ENCODE measurements around the gene FOXP1.

DNA sequence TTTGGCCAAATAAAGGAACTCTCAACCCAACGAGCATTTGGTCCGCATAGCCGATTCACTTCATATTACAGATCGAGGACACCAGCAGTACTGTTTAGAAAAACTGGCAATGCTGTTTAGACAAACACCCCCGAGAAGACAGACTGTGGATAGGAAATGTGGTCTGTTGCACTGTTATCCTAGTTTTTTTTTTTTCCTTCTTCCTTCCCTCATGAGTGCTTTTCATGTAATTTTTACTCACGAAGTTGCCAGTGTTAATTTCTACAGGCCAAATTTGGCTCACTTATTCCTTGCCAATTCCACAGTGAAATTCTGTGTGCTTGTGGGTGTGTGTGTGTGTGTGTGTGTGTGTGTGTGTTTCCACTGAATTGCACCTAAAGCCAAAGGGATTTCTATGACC, 165.7 kb downstream of the FOXP1 start:
- no peak for TF ChIP-seq CTCF (IDR thresholded peaks at IDR 0.05; ENCODE audit: low read depth, low read length, missing input control)
- TF ChIP-seq REST (IDR thresholded peaks at IDR 0.05): no peak
- no peak for TF ChIP-seq YY1 (IDR thresholded peaks at IDR 0.05)
- no peak for TF ChIP-seq GABPA (IDR thresholded peaks at IDR 0.05 in 1 of 2, conservative IDR thresholded peaks at IDR 0.05 in 1 of 2)
- no peak for TF ChIP-seq EGR1 (IDR thresholded peaks at IDR 0.05; ENCODE audit: low read depth in 2 of 2)
- no peak for TF ChIP-seq TAF1 (conservative IDR thresholded peaks at IDR 0.05)
- TF ChIP-seq MAX (IDR thresholded peaks at IDR 0.05): no peak
- no peak for TF ChIP-seq SP1 (IDR thresholded peaks at IDR 0.05)
- no peak for TF ChIP-seq RAD21 (IDR thresholded peaks at IDR 0.05)
- no peak for TF ChIP-seq FOXA1 (IDR thresholded peaks at IDR 0.05)
